Stimulated activated CD8-positive, alpha-beta memory T cell treated with anti-CD3 and anti-CD28 coated beads, Interleukin-4, amount 100 ng/mL, for 1 hour (primary cell): ENCODE data around the gene SCN10A.

Source experiments
- DNase-seq, 2 donors: peaks; one replicate each; pipeline ENCODE4 v3.0.0-alpha.2; 2020; ENCODE audit warnings: low read depth in 2 of 2, low spot score in 1 of 2

Gene SCN10A

DNA sequence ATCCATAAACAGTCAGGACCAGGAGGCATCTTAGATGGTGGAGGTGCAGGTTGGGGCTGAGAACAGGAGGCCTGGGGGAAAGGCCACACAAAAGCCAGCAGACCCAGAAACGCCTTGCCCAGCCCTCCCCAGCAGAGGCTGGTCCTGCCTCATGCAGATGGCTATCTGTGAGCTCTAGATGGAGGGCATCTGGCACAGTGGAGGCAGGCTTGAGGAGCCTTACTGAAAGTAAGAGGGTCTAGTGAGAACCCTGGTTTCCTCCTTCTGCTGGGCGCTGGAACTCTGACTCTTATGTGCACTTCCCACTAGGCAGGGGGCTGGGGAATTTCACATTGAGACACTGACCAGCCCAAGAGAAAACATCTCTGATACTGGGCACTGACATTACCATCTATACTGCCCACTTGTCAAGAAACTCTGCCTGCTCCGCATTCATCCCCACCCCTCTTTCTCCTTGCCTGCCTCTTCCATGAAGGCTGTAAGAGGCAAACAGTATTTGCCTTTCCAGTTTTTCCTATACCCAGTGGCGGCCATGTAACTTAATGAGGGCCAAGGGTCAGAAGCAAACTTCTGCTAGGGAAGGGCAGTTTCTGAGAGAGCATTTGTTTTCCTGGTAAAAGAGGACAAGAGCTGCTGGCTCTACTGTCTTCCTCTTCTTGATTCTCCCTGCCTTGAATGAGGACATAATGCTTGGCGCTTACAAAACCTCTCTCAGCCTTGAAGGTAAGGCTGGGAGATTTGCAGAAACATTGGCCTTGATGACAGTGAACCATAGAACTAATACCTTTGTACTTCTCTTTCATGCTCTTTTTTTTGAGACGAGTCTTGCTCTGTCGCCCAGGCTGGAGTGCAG lies 162.1 kb downstream of the SCN10A start:
- no peak for DNase-seq

DNA sequence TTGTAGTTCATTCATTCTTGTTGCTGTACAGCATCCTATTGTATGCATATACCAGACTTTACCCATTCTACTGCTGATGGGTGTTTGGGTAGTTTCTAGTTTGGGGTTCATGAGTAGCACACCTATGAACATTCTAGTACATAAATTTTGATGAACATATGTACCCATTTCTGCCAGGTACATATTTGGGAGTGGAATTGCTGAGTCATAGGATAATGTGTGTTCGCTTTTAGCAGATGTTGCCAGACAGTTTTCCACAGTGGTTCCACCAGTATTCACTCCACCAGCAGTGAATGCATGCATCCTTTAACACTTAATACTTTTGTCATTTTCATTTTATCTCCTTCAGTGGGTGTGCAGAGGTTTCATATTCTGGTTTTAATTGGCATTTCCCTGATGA lies 163.1 kb downstream of the SCN10A start:
- DNase-seq, result no peak

DNA sequence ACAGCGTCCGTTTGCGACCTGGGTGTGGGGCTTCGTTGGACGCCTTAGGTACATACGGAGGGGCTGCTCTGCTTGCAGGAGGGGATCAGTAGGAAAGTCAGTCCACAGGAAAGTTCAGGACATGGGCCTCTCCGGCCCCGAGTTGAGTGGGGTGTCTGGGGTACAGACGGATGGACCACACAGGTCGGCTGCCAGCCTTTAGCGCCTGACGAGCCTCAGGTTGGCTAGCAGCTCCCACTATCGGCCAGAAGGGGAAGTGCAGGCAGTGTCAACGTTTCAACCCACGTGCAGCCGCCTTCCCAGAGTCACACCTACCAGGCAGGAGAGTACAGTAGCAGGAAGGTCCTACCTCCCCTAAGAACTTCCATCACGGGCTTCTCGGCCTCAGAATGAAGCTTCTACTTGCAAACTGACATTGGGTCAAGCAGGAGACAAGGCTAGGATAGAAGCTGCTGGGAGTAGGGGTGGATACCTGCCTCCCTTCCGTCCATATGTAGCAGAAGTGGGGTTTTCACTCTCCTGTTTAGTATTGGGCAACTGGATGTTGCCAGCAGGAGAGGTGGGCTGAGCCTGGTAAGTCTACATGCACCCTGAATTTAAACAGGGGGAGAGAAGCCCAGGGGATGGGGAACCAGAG lies 164.7 kb downstream of the SCN10A start:
- peak; percentile 32 to 47 for DNase-seq

DNA sequence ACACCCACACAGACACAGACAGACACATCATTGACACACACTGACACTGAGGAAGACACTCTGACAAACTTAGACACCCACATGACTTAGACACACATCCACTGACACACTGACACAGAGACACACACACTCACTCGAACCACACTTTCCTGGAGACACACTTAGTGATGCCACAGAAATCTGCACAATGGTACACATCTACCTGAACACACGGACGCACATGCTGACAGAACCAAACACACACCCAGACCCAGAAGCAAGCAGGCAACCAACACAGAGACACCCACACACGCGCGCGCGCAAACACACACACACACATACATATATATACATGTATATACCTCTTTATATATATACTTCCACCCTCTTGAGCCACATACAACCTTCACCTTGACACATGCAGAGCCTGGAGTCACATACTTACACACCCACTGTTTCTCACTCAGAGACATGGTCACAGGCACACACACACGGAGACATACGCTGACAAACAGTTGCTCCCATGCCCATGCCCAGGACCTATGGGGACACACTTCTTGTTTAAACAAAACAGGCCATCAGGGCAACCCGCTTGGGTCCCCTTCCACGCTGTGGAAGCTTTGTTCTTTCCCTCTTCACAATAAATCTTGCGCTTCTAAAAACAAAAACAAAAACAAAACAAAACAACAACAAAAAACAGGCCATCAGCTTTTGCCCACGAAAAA lies 165.6 kb downstream of the SCN10A start:
- DNase-seq, result no peak

DNA sequence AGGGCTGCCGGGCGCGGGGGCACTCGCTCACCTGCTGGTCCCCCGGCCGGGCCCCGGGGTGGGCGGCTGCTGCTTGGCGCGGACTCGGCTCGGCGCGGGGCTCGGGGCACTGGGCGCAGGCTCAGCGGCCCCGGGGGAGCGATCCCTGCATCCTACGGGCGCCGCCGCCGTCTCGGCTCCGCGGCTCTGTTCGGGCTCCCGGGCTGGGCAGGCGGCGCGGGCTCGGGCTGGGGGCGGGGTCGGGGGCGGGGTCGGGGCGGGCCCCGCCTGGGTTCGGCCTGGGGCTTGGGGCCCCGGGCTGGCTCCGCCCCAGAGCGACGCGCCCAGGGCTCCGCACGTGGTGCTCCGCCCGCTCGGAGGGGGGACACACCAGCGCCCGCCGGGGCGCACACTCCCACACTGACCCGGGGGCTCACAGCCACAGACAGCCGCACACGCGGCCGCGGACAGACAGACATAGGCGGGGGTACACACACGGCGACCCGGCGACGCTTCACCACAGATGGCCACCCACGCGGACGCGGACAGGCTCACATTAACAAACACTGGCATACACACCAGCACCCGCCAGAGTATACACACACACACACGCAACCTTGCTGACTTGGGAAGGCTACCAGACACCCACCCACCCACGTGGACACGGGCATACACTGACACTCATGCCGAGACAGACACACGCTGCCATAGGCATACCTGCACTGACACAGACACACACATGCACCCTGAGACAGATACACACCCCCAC lies 166.3 kb downstream of the SCN10A start, which contains the start of gene SCN5A:
Gene SCN5A, minus strand, starts transcription at position 188 of the 748 bp plus-strand sequence. CDS start 16,380 bp downstream, outside the sequence.
- peak in 1 of 2 donors; percentile 11 for DNase-seq

- DNase-seq, result no peak
Observed at GRCh38 chr3:38648659-38649499, 167.1 kb downstream of the SCN10A start.

GRCh38 chr3:38648024-38648658 lies 167.9 kb downstream of the SCN10A start:
- no peak for DNase-seq

DNA sequence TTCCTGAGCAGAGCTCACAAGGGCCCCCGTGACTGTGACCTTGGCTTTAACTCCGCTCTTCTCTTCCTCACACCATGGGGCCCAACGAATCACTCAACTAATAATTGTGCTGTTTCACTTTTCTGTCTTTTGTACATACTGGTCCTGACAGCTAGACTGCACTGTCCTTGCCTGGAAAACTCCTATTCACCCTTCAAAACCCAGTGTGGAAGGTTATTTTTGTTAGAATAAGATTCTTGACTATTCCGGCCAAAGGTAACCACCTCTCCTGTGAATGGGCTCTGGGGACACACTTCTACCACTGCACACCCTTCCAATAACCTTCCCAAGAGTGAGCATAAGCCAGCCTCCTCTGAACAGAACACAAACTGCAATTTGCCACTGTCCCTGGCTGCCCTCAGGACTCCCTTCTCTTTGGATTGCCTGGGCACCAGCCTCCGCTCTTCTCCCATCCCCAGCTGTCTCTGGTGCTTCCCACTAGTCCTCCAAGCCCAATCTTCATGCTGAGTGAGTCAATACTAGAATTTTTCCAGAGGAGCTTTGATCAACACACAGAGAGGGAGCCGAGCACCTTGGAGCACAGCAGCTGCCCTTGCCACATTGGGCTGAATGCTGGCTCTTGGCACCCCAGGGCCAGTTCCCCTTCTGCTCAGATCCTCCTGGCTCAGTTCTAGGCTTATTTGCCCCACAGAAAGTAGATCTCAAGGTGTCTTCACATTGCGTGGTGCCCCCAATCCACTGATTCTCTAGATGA lies 168.6 kb downstream of the SCN10A start:
- DNase-seq, result no peak
